Stimulated activated CD8-positive, alpha-beta memory T cell treated with anti-CD3 and anti-CD28 coated beads, Interleukin-7, amount 100 ng/mL, for 48 hours (primary cell): ENCODE data around the gene OR10R2.
"Not testable (repeated sequence)": the region's sequence is repeated elsewhere in the genome, so short reads cannot be mapped to it uniquely, and the experiment has no call there.

ENCODE experiments used
- DNase-seq, 2 donors: peaks; one replicate each; pipeline ENCODE4 v3.0.0-alpha.2; 2020; ENCODE audit warnings: low read depth in 1 of 2; ENCODE audit errors: extremely low read depth in 1 of 2

Gene OR10R2

GRCh38 chr1:158471920-158472319 lies at the start of gene OR10R2:
Gene OR10R2, plus strand, starts transcription at chr1:158472220. Its CDS starts 106 bp downstream, at chr1:158472326.
- no peak for DNase-seq

- no peak for DNase-seq
These were observed 47.0 kb upstream of the OR10R2 start for GRCh38 chr1:158425027-158425426.

GRCh38 chr1:158426137-158426536 lies 45.9 kb upstream of the OR10R2 start, which contains the start of gene OR10K2:
Gene OR10K2, minus strand, starts transcription at chr1:158426237. Its CDS starts 5,371 bp downstream, at chr1:158420866.
- no peak for DNase-seq

- DNase-seq = not testable (repeated sequence)
These were observed 41.9 kb upstream of the OR10R2 start for GRCh38 chr1:158430163-158430562.

GRCh38 chr1:158434741-158435140 lies 37.3 kb upstream of the OR10R2 start:
- no peak for DNase-seq

- DNase-seq = no peak
These were observed 26.6 kb upstream of the OR10R2 start for GRCh38 chr1:158445376-158445775.

GRCh38 chr1:158454537-158454936 lies 17.5 kb upstream of the OR10R2 start:
- no peak for DNase-seq

- DNase-seq = no peak
These were observed 14.8 kb upstream of the OR10R2 start for GRCh38 chr1:158457246-158457645.

- DNase-seq = no peak
These were observed 13.8 kb upstream of the OR10R2 start for GRCh38 chr1:158458263-158458662.

- DNase-seq = no peak
These were observed 10.5 kb upstream of the OR10R2 start, which contains the start of gene OR10K1 for GRCh38 chr1:158461534-158461933. Gene OR10K1, plus strand, starts transcription at chr1:158461834. Its CDS starts 3,728 bp downstream, at chr1:158465562.

- no peak for DNase-seq
These were observed 13.4 kb downstream of the OR10R2 start for GRCh38 chr1:158485455-158485854.

- no peak for DNase-seq
These were observed 19.3 kb downstream of the OR10R2 start for GRCh38 chr1:158491316-158491715.

GRCh38 chr1:158493054-158493453 lies 21.0 kb downstream of the OR10R2 start:
- no peak for DNase-seq

GRCh38 chr1:158494796-158495195 lies 22.8 kb downstream of the OR10R2 start:
- DNase-seq = no peak

GRCh38 chr1:158496374-158496773 lies 24.4 kb downstream of the OR10R2 start:
- no peak for DNase-seq

- peak; percentile 7 to 10 for DNase-seq
These were observed 34.5 kb downstream of the OR10R2 start for GRCh38 chr1:158506369-158506987.

GRCh38 chr1:158507511-158507910 lies 35.5 kb downstream of the OR10R2 start:
- DNase-seq = no peak

- DNase-seq = no peak
These were observed 37.6 kb downstream of the OR10R2 start for GRCh38 chr1:158509471-158510156.

- no peak for DNase-seq
These were observed 44.9 kb downstream of the OR10R2 start for GRCh38 chr1:158516966-158517365.

GRCh38 chr1:158520021-158520420 lies 48.0 kb downstream of the OR10R2 start:
- DNase-seq = no peak

- DNase-seq = no peak
These were observed 49.1 kb downstream of the OR10R2 start for GRCh38 chr1:158520955-158521665.

- no peak for DNase-seq
These were observed 49.6 kb downstream of the OR10R2 start for GRCh38 chr1:158521666-158522058.
